GM18511 (cell line): ENCODE data around the gene TMEM238L.

Experiments
- ATAC-seq: cut with Tn5 transposase; IDR thresholded peaks from one replicate; pipeline ENCODE4 v1.9.1; 2021; ENCODE audit warnings: mild to moderate bottlenecking, moderate library complexity; ENCODE audit not compliant: unreplicated experiment

TMEM238L gene

GRCh38 chr17:10805911-10806310 is 2.0 kb upstream of the TMEM238L start:
- no peak for ATAC-seq

DNA sequence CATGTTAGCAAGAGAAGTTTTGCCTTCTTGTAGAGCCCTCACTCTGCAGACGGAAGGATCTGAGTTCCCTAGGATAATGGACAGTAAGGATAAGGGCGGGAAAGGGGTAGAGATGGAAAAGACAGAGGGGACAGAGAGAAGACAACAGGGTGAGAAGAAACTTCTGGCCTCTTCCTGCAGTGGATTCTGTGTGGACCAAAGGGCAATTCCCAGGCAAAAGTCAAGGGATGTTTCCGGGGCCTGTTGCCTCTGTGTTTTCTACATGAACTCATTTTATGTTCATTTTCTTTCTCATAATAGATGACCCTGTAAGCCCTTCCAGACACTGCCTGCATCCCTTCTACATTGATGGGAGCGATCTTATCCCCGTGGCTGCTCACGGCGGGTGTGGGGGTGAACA is 647 bp upstream of the TMEM238L start:
- no peak for ATAC-seq

DNA sequence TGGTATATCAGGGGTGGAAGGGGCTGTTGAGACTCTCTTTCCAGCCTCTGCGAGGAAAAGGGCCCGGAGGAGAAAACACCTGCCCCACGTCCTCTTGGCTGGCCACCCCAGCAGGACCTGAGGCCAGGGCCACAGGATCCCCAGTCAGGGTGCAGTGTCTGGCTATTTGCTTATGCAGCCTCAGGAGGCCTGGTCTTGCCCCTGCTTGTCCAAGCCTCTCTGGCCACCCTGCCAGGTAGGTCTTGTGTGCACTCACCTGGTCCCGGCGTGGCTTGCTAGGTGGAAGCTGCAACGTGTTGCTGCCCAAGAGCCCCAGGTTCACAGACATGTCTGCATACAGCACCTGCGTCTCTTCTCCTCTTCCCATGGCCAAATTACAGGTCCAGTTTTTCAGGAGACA is 549 bp downstream of the TMEM238L start:
- no peak for ATAC-seq

GRCh38 chr17:10802496-10803284 is 1.2 kb downstream of the TMEM238L start:
- ATAC-seq: no peak

DNA sequence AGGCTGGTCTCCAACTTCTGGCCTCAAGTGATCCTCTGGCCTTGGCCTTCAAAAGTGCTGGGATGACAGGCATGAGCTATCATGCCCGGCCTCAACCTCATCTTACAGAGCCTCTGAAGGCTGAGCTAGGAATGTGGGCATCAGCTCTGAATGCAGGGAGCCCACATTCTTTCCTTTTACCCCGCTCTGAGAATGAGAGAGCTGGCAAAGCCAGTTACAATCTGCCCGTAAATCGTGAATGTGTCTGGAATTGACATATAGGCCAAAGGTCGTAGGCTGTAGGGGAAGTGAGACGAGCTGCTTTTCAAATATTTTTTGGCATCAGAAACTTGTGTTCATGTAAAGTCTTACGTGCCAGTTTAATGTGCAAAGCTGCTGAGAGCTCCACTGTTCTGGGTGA is 4.5 kb downstream of the TMEM238L start:
- ATAC-seq: no peak

GRCh38 chr17:10798910-10799309 is 5.0 kb downstream of the TMEM238L start:
- no peak for ATAC-seq

- ATAC-seq: no peak
Measured at GRCh38 chr17:10798332-10798749, 5.6 kb downstream of the TMEM238L start.

- no peak for ATAC-seq
Measured at GRCh38 chr17:10797476-10798328, 6.2 kb downstream of the TMEM238L start.

DNA sequence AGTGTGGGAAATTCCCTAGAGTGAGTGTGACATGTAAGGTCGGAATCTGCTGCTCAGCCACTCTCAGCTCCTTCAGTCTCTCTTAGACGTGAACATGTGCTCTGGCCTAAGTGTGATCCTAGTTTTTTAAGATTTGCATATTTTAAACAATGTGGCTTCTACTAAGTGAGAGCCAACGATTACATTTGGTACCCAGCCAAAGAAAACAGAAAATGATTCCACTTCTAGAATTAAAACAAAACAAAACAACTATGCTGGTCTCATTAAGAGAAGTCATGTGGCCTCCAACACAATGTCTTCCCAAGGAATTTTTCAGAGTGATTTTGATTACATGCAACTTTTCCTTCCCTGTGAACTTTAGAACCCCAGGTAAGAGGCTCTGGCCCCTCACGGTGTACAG is 10.1 kb downstream of the TMEM238L start:
- ATAC-seq: no peak

DNA sequence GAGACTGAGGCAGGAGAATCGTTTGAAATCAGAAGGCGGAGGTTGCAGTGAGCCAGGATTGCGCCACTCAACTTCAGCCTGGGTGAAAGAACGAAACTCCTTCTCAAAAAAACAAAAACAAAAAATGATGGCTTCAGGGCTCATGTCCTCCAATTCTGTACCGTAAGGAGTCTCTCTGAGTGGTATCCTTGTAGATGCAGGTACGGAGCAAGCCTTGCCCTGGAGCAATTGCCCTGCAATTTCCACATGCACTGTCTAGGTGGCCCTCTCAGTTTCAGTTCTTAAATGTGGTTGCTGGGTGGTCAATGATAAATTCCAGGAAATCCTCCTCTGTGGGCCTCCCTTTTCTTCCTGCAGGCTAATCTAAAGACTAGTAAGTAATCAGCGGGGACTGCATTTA is 10.6 kb downstream of the TMEM238L start:
- no peak for ATAC-seq

DNA sequence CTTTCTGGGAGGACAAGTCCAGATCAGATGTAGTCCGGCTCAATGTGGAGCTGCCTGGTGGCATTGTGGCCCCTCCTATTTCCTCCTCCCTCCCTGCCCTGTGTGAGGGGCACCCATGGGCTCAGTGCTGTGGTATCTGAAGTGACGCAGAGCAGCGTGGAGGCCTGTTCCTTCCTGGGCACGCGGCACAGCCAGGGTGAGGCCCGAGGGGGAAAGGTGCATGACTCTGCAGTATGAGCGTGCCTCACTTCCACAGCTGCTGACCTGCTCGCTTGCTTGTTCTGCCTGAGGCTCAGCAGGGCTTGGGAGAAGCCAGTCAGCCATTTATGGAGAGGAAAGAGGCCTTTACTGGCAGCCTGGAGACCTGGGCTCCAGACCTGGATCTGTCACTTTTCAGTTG is 11.7 kb downstream of the TMEM238L start:
- ATAC-seq: no peak

DNA sequence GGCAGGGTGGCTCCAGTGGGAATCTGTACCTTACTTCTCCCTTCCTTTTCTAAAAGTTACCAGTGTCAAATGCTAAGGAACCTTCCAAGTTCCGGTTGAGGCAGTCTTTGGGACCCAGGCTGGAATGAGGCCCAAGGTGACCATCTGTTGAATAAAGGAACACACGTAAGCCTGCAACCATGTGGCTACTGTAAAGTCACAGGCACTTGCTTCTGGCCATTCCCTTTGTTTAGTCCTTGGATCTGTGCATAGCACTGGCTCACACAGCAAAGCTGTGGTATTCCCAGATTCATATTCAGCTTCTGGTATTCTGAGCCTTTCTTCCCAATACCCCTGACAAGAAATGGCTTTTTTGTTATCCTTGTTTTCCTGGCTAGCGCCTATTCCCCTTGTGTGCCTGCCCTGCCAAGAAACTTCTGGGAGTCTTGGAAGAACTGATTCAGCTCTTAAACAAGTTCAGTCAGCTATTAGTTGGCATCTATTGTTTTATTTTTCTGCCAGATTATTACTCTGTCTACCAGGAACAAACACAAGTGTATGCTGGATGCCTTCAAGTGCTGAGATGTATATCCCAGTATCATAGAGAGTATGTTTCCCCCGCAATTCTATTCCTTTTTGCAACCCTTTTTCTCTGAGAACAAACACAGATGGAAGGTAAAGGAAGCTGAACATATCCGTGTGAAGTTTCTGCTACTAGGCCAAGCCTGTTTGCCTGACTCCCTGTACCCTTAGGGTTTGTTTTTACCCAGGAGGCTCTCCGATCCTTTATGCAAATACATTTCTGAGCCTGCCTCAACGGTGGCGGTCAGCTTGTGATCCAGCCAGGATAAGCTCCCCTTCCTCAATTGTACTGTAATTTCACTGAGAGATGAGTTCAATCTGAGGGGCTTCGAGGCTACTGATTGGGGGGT is 13.2 kb downstream of the TMEM238L start:
- ATAC-seq: no peak

GRCh38 chr17:10789694-10790271 is 14.1 kb downstream of the TMEM238L start:
- no peak for ATAC-seq

- no peak for ATAC-seq
Measured at GRCh38 chr17:10787306-10788045, 16.4 kb downstream of the TMEM238L start.

GRCh38 chr17:10785295-10785694 is 18.6 kb downstream of the TMEM238L start:
- no peak for ATAC-seq

DNA sequence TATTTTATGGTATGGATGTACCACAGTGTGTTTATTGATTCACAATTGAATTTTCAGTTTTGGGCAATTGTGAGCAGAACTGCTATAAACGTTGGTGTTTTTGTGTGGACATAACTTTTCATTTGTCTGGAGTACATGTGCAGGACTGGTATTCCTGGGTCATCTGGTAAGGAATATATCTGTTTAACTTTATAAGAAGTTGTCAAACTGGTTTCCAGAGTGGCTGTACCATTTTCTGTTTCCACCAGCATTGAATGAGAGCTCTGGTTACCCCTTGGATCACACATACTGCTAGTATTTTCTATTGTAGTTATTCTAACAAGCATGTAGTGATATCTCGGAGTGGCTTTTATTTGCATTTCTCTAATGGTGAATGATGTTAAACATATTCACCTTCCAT is 24.3 kb downstream of the TMEM238L start:
- no peak for ATAC-seq

DNA sequence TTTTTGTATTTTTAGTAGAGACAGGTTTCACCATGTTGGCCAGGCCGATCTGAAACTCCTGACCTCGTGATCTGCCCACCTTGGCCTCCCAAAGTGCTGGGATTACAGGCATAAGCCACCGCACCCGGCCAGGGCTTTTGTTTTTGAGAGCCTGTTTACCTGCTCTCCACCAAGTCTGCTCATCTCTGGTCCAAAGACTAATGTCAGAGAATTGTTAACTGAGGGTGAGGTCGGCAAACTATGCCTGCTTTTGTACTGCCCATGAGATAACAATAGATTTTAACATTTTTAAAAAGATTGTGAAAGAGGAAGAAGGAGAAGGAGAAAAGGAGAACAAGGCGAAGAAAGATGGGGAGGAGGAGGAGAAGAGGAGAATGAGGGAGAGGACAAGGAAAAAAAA is 26.0 kb downstream of the TMEM238L start:
- no peak for ATAC-seq

- ATAC-seq: no peak
Measured at GRCh38 chr17:10777131-10777807, 26.6 kb downstream of the TMEM238L start.

- ATAC-seq: no peak
Measured at GRCh38 chr17:10776381-10776780, 27.5 kb downstream of the TMEM238L start.
